ENCODE data around the gene UGT1A7.
"Not testable (repeated sequence)": the region's sequence is repeated elsewhere in the genome, so short reads cannot be mapped to it uniquely, and the experiment has no call there.

The UGT1A7 gene

DNA sequence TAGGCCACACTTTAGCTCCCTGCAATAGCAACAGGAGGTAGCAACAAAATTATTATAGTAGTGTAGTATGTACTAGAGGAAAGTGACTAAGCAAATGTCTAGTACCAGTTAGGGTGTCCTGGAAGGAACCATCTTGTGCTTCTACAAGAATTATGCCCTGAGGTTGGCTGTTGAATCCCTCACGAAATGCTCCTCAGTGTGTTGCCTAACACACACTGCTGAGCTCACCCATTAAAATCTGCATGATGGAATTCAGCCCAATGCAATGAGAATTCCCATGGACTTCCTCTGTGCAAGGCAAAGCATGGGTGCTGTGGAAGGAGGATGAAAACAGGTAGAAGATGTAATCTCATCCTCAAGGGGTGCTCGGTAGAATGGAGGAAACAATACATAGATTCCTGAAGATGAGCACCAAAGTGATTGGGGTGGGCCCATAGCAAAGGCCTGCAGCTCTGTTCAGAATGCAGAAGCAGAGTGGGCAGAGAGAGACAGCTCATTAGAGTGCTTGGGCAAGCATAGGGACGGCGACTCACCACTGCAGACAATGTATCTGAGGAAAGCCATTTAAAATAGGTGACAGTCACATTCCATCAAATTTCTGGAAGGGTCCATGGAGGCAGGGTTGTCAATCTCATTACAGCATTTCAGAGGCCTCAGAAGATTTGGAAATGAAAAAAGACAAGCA, 1.2 kb upstream of the UGT1A7 start:
- DNase-seq (ENCODE audit: low read depth): no peak

DNA sequence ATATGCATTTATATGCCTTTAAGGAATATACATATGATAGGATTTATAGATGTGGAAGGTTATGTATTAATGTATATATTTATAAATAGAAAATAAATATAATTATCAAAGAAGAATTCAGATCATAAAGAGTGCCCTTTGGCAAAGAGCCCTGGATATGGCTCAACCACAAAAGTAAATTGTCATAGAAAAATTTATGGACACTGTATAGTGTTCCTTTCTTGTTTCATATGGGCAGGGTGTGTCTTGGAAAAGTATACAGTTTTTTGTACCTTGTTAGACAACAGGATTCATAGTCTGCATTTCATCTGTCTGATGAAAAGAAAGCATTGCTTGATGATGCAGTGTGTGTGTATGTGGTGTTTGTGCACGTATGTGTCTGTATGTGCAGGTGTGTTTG, 2.9 kb downstream of the UGT1A7 start:
- DNase-seq (ENCODE audit: low read depth): no peak

DNA sequence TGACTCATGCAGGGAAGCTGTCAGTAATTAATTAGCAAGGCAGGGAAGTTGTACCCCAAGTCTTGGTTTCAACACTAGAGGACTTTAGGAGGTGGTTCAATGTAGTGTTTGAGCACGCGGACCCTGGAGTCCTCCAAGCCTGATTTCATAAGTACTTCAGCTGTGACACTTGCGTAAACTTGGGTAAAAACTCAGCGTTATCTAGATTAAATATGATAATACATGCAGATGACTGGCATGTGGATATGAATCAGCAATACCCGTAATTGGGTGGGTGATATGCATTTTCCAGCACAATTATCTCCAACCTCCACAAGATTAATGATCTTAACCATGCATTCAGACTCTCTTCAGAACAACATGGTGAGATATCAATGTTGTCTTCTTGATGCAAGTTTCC, 5.2 kb downstream of the UGT1A7 start:
- no peak for DNase-seq (ENCODE audit: low read depth)

- no peak for DNase-seq (ENCODE audit: low read depth)
Observed at GRCh38 chr2:233688341-233688740, 6.6 kb downstream of the UGT1A7 start.

GRCh38 chr2:233689031-233689430, 7.3 kb downstream of the UGT1A7 start:
- DNase-seq (ENCODE audit: low read depth): no peak

DNA sequence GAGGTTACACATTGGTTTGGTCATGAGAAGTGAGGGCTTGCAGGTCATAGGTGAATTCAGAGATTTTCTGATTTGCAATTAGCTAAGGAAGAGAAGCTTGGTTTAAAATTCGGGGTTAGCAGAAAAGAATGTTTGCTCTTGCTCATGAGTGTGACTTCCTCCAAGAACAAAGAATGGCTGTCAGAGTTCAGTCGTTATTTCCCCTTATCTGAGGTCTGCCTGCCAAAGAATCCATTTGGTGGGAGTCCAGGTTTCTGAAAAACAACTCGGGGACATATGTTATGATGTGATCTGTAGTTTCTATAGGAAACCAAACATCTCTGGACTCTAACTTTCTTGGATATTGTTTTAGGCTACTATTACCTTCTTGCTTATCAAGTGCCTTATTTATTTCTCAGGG, 7.8 kb downstream of the UGT1A7 start:
- DNase-seq (ENCODE audit: low read depth): no peak

- no peak for DNase-seq (ENCODE audit: low read depth)
Observed at GRCh38 chr2:233690444-233690843, 8.7 kb downstream of the UGT1A7 start.

DNA sequence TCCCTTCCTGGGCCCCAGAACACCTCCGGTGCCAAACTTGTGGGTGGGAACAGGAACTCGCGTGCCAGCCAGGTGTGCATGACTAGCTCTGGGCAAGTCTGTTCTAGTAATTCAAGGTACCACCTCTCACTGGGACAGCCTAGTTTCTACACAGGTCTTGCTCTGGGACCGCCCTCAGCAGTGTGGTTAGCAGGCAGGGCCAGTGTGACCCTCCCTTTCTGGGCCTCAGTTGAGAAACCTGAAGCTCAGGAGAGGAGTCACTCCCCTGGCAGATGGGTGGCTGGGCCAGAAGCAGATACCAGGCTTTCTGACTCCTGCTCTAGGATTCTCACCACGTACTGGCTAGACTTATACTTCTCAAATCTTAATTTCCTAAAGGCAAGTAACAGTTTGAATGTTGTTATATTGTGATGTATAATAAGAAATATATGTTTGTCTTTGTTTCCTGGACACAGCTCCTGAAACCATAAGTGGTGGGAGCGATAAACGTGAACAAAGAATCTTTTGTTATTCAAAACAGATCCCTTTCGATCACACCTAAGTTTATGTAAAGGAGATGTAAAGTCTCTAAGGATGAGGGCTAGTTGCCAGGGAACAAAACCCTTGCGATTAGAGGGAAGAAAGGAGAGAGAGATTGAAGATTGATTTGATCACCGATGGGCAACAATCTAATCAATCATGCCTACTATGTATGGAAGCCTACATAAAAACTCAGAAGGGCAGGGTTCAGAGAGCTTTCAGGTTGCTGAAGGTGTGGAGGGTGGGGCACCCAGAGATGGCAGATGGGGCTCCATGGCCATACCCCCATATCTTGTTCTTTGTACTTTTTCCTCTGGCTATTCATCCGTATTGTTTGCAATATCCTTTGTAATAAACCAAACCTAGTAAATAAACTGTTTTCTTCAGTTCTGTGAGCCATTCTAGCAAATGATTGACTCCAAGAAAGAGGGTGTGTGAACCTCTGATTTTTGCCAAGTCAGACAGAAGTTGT, 10.0 kb downstream of the UGT1A7 start:
- DNase-seq (ENCODE audit: low read depth): no peak

- no peak for DNase-seq (ENCODE audit: low read depth)
Observed at GRCh38 chr2:233692648-233693047, 10.9 kb downstream of the UGT1A7 start, which contains the start of gene UGT1A6. Gene UGT1A6, plus strand, starts transcription at chr2:233692890. Its CDS starts 115 bp downstream, at chr2:233693005.

GRCh38 chr2:233693963-233694362, 12.3 kb downstream of the UGT1A7 start:
- DNase-seq (ENCODE audit: low read depth): no peak

GRCh38 chr2:233698740-233699139, 17.0 kb downstream of the UGT1A7 start:
- DNase-seq (ENCODE audit: low read depth): no peak

DNA sequence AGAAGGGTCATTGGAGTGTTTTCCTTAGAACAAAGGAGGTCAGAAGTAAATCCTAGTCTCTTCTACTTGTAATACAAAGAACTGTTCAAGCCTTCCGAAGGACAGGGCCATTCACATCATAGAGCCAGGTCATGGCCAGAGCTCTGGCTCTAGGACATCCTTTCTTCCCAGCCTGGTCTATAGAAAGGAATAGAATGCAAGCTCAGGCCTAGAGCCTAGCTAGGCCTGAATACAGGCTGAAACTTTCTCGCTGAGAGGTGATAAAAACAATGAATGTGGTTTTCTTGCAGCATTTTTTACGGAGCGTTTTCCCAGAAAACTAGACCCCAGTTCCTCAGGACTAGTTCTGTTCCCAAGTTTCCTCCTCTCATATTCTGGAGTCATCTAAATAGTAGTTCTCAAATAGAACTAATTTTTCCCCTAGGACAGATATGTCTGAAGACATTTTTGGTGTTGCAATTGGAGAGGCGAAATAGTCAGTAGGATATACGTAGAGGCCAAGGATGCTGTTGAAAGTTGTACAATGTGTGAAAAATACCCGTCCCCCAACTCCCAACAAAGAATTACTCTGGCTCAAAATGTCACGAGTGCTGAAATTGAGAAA, 17.8 kb downstream of the UGT1A7 start:
- DNase-seq (ENCODE audit: low read depth): no peak

- no peak for DNase-seq (ENCODE audit: low read depth)
Observed at GRCh38 chr2:233700028-233700635, 18.4 kb downstream of the UGT1A7 start.

- not testable (repeated sequence) for DNase-seq (ENCODE audit: low read depth)
Observed at GRCh38 chr2:233700842-233701241, 19.1 kb downstream of the UGT1A7 start.

- no peak for DNase-seq (ENCODE audit: low read depth)
Observed at GRCh38 chr2:233702238-233702637, 20.5 kb downstream of the UGT1A7 start.

GRCh38 chr2:233705911-233706506, 24.3 kb downstream of the UGT1A7 start:
- no peak for DNase-seq (ENCODE audit: low read depth)

- no peak for DNase-seq (ENCODE audit: low read depth)
Observed at GRCh38 chr2:233706720-233707119, 25.0 kb downstream of the UGT1A7 start.

DNA sequence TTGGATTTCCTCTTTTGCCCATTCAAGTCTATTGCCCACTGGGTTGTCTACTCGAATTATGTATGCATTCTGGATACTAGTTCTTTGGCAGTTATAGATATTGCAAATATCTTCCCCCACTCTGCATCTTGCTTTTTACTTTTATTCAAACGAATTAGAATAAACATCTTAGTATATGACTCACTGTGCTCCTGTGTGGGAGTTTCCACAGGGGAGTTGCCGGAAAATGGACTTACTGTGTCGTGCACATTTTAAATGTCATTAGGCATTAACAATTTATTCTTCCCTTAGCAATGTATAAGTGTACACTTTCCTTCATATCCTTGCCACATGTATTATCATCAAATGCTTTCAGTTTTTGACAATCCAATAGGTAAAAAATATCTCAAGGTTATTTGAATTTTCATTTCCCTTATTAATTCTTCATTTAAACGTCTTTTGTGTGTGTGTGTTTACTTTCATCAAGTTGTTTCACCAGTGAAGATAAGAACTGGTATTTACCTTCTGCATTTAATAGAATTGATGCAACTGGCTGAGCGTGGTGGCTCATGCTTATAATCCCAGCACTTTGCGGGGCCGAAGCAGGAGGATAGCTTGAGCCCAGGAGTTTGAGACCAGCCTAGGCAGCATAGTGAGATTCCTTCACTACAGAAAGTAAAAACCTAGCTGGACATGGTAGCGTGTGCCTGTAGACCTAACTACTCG, 26.4 kb downstream of the UGT1A7 start:
- no peak for DNase-seq (ENCODE audit: low read depth)

GRCh38 chr2:233708942-233709341, 27.2 kb downstream of the UGT1A7 start:
- DNase-seq (ENCODE audit: low read depth): no peak

- peak; percentile 40 for DNase-seq (ENCODE audit: low read depth)
Observed at GRCh38 chr2:233711312-233712008, 29.8 kb downstream of the UGT1A7 start.
